Left lung (tissue), 10 donors: ENCODE data around the gene FDX1. TPM values are rescaled to one million over a fixed set of nuclear protein-coding genes. Genes with fewer than 3 reads are reported as not detected.
A peak's percentile ranks its signal among the peaks of the same experiment; 100 is the strongest.

Experiments
- ATAC-seq: fragments of 200-7000 bp; cut with Tn5 transposase; one replicate; pipeline ENCODE4 v1.9.1; 2020; ENCODE audit warnings: moderate library complexity
- DNase-seq, 4 donors: peaks; one replicate each; pipeline ENCODE4 v3.0.0-alpha.2; 2013 to 2020
- H3K27ac ChIP-seq, 2 donors: fragments of 200-600 bp; sonication (generic) in 1 of 2; one replicate each; pipeline versions ENCODE4 v1.5.0 to v1.8.0; 2020 to 2021
- H3K27me3 ChIP-seq, 2 donors: fragments of 200-600 bp; sonication (generic) in 1 of 2; one replicate each; pipeline versions ENCODE4 v1.5.0 to v1.8.0; 2020 to 2021
- H3K36me3 ChIP-seq, 2 donors: fragments of 200-600 bp; sonication (generic) in 1 of 2; one replicate each; pipeline versions ENCODE4 v1.5.0 to v1.8.0; 2020 to 2021
- H3K4me1 ChIP-seq, 2 donors: fragments of 200-600 bp; one replicate each; pipeline ENCODE4 v1.8.0; 2021
- H3K4me3 ChIP-seq, 2 donors: fragments of 200-600 bp; sonication (generic) in 1 of 2; one replicate each; pipeline versions ENCODE4 v1.5.0 to v1.8.0; 2020 to 2021; ENCODE audit warnings: mild to moderate bottlenecking in 1 of 2
- H3K9me3 ChIP-seq, 2 donors: fragments of 200-600 bp; sonication (generic) in 1 of 2; one replicate each; pipeline versions ENCODE4 v1.5.0 to v1.8.0; 2020 to 2021
- intact Hi-C, 2 donors: fragments of 100-400 bp; cut with DNase I; formaldehyde crosslinking; loops; one replicate each; pipeline versions ENCODE4 v1.11.2 to v1.14.2; 2022
- polyA plus RNA-seq, 6 donors: library from polyadenylated mRNA; unstranded; fragments of 120-200 nt; gene quantifications; one replicate each; pipeline ENCODE4 v1.2.1, GENCODE V29; 2013; ENCODE audit not compliant: insufficient read length in 6 of 6
- total RNA-seq, 2 donors: library from RNA; stranded (reverse); fragmentation: NEBNext Ultra II Directional; extraction: Animal tissue kit (Norgen Biotek cat#: 25700); gene quantifications; one replicate each; pipeline ENCODE4 v1.2.1, GENCODE V29; 2021
- TF ChIP-seq, protein P1 (sequence below), 2 donors: fragments of 200-600 bp; sonication (generic) in 1 of 2; IDR thresholded peaks; one replicate each; pipeline versions ENCODE4 v1.5.0 to v1.8.0; 2021; ENCODE audit warnings: antibody characterized with exemption in 2 of 2
- donor health status: DM: no; HTN: yes; CAD: no.
- donor health status: DM: no; HTN: no; CAD: no.

The FDX1 gene
- total and polyA plus RNA-seq, 8 donors: 16.0 to 19.0 (median 16.7) TPM

DNA sequence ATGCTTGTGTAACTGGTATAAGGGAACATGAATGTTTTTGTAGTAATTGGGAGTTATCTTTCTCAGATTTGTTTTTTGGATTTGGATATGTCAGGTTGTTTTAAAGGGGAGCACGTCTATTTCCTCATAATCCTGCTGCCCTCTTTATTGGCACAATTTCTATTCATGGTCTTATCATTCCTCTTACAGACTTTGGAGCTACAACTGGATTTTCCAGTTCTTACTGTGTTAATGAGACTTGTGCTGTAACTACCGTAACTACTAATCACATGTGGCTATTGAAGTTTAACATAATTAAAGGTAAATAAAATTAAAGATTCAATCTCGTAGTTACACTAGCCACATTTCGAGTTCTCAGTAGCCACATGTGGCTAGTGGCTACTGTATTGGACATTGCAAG is 1.9 kb downstream of the FDX1 start:
- intact Hi-C loops: loop anchor here in 1 of 2 donors (5.0 to 10.0 kb wide), 2 partner anchors 57 to 229 kb away; no protein-coding TSS in a partner anchor
- no peak for ATAC-seq
- H3K4me3 ChIP-seq: peak overlapping the region; percentile 80
- DNase-seq: peak in 1 of 4 donors; percentile 35
- peaks cover 14 to 47% of the 10 kb centered on the region in 2 donors for H3K4me1 ChIP-seq
- no peaks in the 10 kb centered on the region for H3K27me3 ChIP-seq
- no peaks in the 10 kb centered on the region for H3K9me3 ChIP-seq
- H3K36me3 ChIP-seq: no peaks in the 10 kb centered on the region
- TF ChIP-seq, protein P1, sequence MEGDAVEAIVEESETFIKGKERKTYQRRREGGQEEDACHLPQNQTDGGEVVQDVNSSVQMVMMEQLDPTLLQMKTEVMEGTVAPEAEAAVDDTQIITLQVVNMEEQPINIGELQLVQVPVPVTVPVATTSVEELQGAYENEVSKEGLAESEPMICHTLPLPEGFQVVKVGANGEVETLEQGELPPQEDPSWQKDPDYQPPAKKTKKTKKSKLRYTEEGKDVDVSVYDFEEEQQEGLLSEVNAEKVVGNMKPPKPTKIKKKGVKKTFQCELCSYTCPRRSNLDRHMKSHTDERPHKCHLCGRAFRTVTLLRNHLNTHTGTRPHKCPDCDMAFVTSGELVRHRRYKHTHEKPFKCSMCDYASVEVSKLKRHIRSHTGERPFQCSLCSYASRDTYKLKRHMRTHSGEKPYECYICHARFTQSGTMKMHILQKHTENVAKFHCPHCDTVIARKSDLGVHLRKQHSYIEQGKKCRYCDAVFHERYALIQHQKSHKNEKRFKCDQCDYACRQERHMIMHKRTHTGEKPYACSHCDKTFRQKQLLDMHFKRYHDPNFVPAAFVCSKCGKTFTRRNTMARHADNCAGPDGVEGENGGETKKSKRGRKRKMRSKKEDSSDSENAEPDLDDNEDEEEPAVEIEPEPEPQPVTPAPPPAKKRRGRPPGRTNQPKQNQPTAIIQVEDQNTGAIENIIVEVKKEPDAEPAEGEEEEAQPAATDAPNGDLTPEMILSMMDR (IDR thresholded peaks at IDR 0.05): no peak
- H3K27ac ChIP-seq: peak overlapping the region in 1 of 2 donors; percentile 39

DNA sequence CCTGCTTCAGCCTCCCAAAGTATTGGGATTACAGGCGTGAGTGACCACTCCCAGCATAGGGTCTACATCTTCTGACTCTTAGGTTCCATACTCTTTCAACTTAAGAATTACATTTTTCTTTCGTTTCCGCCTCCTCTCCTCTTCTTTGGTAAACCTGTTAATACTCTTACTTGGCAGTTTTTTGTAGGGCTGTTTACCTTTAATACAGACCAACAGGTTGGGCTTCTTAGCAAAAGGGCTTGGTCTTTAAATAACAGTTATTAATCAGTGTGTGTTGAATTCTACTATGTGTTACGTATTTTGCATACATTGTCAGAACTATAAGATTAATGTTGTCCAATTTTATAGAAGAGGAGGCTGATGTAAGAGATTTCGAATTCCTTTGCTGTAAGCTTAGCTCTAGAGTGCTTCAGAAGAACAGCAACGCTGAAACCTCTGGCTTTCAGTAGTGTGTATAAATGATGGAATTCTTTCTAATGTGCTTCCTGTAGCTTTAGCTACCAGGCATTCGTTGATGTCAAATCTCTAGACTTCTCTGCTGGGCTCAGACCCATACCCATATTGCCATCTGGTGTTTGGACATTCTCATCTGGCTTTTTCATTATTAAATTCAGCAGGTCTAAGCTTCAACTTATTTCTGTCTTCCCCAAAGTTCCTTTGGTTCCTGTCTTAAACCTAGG is 3.1 kb downstream of the FDX1 start:
- TF ChIP-seq, protein P1 (IDR thresholded peaks at IDR 0.05): no peak
- intact Hi-C loops: loop anchor here in 1 of 2 donors (5.0 to 10.0 kb wide), 2 partner anchors 58 to 231 kb away; no protein-coding TSS in a partner anchor
- Histone ChIP-seq H3K9me3 (no peaks in the 10 kb centered on the region), H3K27me3 (no peaks in the 10 kb centered on the region), H3K36me3 (peaks cover 0 to 10% of the 10 kb centered on the region in 2 donors), H3K4me1 (peaks cover 14 to 49% of the 10 kb centered on the region in 2 donors), H3K4me3 (no peak overlapping the region), H3K27ac (no peak overlapping the region)
- peak in 1 of 4 donors; percentile 15 for DNase-seq
- ATAC-seq: no peak

DNA sequence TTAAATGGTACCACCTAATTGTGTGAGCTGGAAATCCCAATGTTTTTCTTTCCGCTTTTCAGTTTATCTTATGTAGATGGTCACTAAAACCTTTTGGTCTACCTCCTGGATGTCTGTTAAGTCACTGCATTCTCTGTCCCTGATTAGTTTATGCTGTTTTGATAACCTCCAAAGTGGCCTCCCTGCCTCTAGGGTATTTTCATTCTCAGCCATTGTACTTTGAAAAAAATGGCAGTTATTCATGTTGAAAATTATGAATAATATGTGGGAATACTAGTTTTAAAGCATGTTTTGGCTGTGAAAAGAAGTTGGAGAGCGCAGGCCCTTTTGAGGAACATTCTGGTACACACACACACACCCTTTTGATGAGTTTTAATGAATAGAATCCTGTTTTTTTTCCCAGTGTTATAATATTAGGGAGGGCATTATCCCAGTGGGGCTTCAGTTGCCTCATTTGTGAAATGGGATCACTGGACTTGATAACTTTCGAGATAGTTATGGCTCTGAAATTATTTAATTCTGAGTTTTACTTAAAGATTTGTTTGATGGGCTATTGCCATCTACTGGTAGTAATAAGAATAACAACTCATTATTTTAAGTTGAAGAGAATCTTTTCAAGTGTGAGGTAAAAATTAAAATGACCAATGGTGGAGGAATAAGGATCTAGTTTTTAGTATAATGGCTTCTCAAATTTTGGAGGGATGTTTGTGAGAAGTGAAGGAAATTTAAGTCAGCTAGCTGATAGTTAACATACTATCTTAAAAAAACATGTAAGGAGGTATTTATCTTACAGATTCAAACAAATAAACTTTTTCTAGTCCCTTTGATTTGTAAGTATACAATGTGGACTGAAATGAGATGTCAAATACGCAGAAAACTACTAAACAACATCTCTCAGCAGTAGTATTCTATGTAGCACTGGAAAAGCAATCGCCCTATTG is 3.9 kb downstream of the FDX1 start:
- intact Hi-C loops: loop anchor here in 1 of 2 donors (5.0 to 10.0 kb wide), 2 partner anchors 59 to 231 kb away; no protein-coding TSS in a partner anchor
- H3K27ac ChIP-seq: no peak overlapping the region
- peak; percentile 11 for ATAC-seq
- peaks cover 0 to 15% of the 10 kb centered on the region in 2 donors for H3K36me3 ChIP-seq
- DNase-seq: peak in 1 of 4 donors; percentile 35
- H3K4me3 ChIP-seq: no peak overlapping the region
- H3K27me3 ChIP-seq: no peaks in the 10 kb centered on the region
- no peaks in the 10 kb centered on the region for H3K9me3 ChIP-seq
- peaks cover 14 to 49% of the 10 kb centered on the region in 2 donors for H3K4me1 ChIP-seq
- TF ChIP-seq, protein P1 (IDR thresholded peaks at IDR 0.05): peak; percentile 52 to 53

DNA sequence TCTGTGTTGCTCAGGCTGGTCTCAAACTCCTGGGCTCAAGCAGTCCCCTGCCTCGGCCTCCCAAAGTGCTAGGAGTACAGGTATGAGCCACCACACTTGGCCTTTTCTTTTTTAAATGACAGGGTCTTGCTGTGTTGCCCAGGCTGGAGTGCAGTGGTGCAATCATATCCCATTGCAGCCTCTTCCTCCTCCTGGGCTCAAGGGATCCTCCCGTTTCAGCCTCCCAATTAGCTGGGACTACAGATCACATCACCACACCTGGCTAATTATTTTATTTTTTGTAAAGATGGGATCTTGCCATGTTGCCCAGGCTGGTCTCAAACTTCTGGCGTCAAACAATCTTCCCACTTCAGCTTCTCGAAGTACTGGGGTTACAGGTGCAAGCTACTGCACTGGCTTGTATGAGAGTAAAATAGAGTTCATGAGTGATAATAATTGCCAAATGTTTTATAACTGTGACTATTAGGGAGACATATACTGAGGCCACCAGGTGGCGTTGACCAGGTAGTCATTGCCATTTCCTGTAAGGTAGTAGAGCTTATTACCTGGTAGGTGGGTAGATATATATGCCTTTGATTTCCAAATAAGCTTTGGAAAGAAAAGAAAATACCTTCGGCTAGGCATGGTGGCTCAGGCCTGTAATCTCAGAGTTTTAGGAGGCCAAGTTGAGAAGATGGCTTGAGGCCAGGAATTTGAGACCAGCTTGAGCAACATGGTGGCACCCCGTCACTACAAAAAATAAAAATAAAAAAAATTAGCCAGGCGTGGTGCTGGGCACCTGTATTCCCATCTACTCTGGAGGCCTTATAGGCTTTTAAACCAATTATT is 5.4 kb downstream of the FDX1 start:
- intact Hi-C loops: loop anchor here in 1 of 2 donors (5.0 to 10.0 kb wide), 2 partner anchors 60 to 233 kb away; no protein-coding TSS in a partner anchor
- ATAC-seq: no peak
- no peaks in the 10 kb centered on the region for H3K9me3 ChIP-seq
- H3K27ac ChIP-seq: no peak overlapping the region
- H3K27me3 ChIP-seq: no peaks in the 10 kb centered on the region
- peaks cover 0 to 21% of the 10 kb centered on the region in 2 donors for H3K36me3 ChIP-seq
- peak in 1 of 4 donors; percentile 7 for DNase-seq
- H3K4me1 ChIP-seq: peaks cover 9 to 49% of the 10 kb centered on the region in 2 donors
- no peak overlapping the region for H3K4me3 ChIP-seq
- TF ChIP-seq, protein P1 (IDR thresholded peaks at IDR 0.05): peak in 1 of 2 donors; percentile 18
